NCI-H526 (cell line): ENCODE measurements around the gene AP5Z1.
"Not testable (repeated sequence)": the region's sequence is repeated elsewhere in the genome, so short reads cannot be mapped to it uniquely, and the experiment has no call there.

Source experiments
- DNase-seq, 2 experiments: peaks; one replicate each; lab custom pipeline; 2025; lab: John Stamatoyannopoulos, UW

Gene AP5Z1

GRCh38 chr7:4802577-4802976, 27.2 kb downstream of the AP5Z1 start:
- DNase-seq, result not testable (repeated sequence)

DNA sequence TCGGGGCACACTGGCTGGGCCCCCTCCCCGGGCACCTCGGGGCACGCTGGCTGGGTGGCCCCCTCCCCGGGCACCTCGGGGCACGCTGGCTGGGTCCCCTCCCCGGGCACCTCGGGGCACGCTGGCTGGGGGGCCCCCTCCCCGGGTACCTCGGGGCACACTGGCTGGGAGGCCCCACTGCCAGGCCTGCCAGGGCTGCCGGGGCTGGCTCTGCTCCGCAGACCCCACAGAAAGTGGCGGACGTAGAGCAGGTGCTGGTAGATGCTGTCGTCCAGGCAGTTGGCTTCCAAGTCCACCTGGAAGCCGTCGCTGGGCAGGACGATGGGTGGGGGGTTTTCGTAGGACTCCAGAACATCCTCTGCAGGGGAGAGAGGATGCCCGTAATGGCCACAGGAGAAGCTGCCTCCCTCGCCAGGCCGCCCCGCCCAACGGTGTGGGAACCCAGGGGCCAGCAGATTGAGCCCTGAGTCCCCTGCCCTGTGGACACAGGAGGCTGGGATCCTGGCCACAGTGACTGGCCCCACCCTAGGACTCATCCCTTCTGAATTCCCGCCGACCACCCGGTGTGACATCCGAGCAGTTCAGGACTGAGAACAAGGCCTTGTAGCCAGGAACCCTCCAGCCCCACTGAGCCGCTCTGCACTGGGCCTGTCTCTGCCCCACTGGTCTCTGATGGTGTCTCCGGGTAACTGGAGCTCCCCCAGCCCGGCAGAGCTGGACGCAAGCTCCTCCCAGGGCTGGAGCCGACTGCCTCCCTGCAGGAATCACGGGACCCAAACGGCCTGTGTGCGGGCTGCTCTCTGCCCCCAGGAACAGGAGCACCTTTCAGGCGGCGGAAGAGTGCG, 28.2 kb downstream of the AP5Z1 start:
- peak in 1 of 2 experiments; percentile 60 for DNase-seq

- DNase-seq, result no peak
Observed at GRCh38 chr7:4805110-4805983, 29.9 kb downstream of the AP5Z1 start.

- no peak for DNase-seq
Observed at GRCh38 chr7:4805984-4806300, 30.5 kb downstream of the AP5Z1 start.

GRCh38 chr7:4806983-4807597, 31.7 kb downstream of the AP5Z1 start:
- no peak for DNase-seq

- no peak for DNase-seq
Observed at GRCh38 chr7:4807598-4808016, 32.2 kb downstream of the AP5Z1 start.

- DNase-seq, result no peak
Observed at GRCh38 chr7:4808026-4808425, 32.6 kb downstream of the AP5Z1 start.

DNA sequence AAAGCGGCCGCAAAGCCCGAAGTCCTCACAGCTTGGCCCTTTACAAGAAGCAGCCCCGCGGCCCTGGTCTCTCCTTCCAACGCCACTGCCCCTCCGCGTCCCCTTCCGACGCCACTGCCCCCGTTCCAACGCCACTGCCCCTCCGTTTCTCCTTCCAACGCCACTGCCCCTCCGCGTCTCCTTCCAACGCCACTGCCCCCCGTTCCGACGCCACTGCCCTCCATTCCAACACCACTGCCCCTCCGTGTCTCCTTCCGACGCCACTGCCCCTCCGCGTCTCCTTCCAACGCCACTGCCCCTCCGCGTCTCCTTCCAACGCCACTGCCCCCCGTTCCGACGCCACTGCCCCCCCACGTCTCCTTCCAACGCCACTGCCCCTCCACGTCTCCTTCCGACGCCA, 33.1 kb downstream of the AP5Z1 start:
- no peak for DNase-seq

DNA sequence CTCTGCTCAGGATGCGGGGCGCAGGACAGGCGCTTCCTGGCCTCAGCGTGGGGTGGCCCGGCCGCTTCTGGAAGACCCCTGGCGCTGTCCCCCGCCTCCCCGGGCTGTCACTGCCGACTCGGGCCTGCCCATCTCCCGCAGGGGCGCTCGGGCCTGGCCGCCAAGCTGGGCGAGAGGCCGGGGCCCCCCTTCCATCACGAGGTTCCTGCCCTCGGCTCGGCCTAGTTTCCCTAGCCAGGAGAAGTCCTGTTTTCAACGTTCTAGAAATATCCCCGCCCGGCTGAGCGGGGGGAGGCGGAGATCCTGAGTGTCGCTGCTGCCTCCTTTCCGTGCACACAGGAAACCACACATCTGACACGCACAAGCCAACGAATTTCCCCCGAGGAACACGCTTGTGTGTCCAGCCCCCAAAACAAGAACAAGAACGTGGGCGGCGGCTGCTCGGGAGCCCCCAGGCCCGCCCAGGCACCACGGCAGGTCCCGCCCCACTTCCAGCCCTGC, 33.7 kb downstream of the AP5Z1 start:
- no peak for DNase-seq

DNA sequence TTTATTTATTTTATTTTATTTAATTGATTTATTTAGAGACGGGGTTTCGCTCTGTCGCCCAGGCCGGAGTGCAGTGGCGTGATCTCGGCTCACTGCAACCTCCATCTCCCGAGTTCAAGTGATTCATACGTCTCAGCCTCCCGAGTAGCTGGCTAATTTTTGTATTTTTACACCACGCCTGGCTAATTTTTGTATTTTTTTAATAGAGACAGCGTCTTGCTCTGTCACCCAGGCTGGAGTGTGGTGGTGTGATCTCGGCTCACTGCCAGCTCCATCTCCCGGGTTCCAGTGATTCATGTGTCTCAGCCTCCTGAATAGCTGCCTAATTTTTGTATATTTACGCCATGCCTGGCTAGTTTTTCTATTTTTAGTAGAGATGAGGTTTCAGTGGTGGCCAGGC, 34.2 kb downstream of the AP5Z1 start:
- no peak for DNase-seq

GRCh38 chr7:4814433-4814832, 39.0 kb downstream of the AP5Z1 start:
- DNase-seq, result no peak

GRCh38 chr7:4815121-4815520, 39.7 kb downstream of the AP5Z1 start:
- no peak for DNase-seq

- DNase-seq, result no peak
Observed at GRCh38 chr7:4815609-4816418, 40.4 kb downstream of the AP5Z1 start.

- DNase-seq, result no peak
Observed at GRCh38 chr7:4816419-4817080, 41.1 kb downstream of the AP5Z1 start.

DNA sequence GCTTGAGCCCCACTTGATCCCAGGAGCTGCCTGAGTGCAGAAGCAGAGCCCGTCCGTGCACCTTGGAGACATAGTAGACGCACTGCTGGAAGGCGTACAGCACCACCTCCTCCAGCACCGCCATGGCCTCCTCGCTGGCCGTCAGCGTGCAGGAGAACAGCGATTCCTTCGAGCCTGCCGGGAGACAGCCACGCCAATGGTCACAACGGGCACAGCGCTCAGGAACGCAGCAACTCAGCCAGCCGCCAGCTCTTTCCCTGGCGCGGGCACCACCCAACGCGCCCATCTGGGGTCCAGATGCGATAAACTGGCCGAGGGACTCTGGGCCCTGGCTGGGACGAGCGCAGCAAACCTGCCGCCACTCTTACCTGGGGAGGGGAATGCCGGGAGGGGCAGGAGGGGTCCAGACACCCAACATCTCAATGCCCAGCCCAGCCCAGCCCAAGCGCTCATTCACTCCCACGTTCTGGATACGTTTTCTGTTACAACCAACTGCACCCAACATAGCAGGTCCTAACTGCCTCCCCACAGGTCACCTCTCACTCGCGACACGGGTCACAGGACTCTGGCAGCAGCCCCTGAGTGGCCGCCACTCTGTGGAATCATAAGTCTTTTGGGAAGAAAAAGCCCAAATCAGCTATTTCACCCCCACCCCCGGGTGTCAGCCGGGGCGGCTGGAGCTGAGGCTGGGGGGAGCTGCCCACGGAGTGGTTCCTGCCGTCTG, 41.9 kb downstream of the AP5Z1 start:
- DNase-seq, result no peak

DNA sequence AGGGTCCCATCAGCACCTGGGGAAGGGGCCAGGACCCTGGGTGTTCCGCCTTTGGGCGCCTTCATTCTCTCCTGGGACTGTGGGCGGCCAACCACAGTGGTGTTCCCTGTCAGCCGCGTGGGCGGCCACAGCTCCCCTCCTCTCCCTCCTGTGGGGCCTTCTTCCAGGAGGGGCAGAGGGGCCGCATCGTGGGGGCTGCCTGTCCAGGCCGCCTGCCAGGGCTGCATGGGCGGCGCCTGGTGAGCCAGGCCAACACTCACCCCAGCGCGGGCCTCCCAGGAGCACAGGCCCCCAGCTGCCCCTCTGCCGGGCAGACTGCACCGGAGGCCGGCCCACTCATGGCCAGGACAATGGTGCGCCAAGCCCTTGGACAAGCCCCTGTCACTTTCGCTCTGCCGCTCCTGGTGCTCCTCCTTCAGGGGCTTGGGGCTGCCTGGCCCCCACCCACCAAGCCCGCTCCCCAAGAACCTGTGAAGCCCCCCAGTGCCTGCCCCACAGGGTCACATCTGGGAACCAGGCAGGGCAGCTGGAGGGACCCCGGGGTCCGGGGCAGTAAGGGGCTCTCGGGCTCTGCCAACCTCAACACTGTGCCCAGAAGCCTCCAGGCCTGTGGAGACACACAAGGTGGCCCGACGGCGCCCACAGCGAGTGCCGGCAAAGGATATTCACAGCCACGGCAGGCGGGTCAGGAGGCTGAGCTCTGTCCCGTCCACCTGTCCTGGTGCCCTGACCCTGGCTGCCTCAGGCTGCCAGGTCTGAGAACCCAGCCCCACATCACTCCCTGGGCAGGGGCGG, 42.8 kb downstream of the AP5Z1 start:
- DNase-seq, result no peak

- no peak for DNase-seq
Observed at GRCh38 chr7:4819560-4820404, 44.4 kb downstream of the AP5Z1 start.

DNA sequence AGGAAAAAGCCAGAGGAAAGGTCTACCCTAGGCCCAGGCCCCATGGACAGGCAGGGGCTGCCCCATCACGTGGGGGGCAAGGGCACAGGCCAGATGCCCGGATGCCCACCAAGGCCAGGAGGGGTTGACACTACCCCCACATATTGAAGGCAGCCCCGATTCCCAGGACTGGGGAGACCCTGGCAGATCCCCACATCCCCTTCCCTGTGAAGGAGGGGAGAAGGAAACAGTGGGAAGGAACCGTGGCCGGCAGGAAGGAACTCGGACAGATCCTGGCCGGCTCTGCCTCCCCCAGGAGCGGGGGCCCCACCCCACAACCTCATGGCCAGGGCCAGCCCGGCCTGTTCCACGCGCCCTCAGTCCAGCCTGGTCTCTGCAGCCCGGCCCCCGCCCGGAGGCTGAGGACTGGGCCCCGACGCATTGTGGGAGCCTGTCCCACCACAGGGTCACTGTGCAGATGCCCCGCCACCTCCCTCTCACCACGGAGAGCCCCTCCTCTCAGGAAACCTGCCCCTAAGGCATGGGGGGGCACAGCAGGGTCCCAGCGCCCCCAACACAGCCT, 45.1 kb downstream of the AP5Z1 start:
- no peak for DNase-seq
